SK-N-SH treated with all-trans-retinoic acid at 6 μM for 48 hours (cell line): ENCODE results near the gene CTSC.

ENCODE experiments used
- ATAC-seq: fragments of 200-7000 bp; cut with Tn5 transposase; 3 replicates; pipeline ENCODE4 v1.9.1; 2020; ENCODE audit warnings: mild to moderate bottlenecking, moderate library complexity
- ARNTL ChIP-seq: fragments of 450-650 bp; formaldehyde crosslinking; IDR thresholded peaks from 2 replicates; pipeline ENCODE4 v1.5.0; 2020; ENCODE audit warnings: low read depth, mild to moderate bottlenecking, moderate library complexity, borderline replicate concordance
- BACH2 ChIP-seq: fragments of 250-450 bp; sonication (Bioruptor Pico); IDR thresholded peaks from 2 replicates; pipeline ENCODE4 v1.9.0; 2021; ENCODE audit warnings: mild to moderate bottlenecking, borderline replicate concordance
- CREB5 ChIP-seq: fragments of 250-450 bp; sonication (Bioruptor Pico); IDR thresholded peaks from 2 replicates; pipeline ENCODE4 v1.5.1; 2020; ENCODE audit warnings: low read depth, mild to moderate bottlenecking, moderate library complexity
- CSDC2 ChIP-seq: fragments of 250-450 bp; sonication (Bioruptor Pico); IDR thresholded peaks from 2 replicates; pipeline ENCODE4 v1.5.0; 2020; ENCODE audit warnings: mild to moderate bottlenecking, moderate library complexity
- ESRRG ChIP-seq: fragments of 250-450 bp; sonication (Bioruptor Pico); IDR thresholded peaks from 2 replicates; pipeline ENCODE4 v1.6.1; 2021; ENCODE audit warnings: mild to moderate bottlenecking
- GLIS3 ChIP-seq: fragments of 250-450 bp; sonication (Bioruptor Pico); IDR thresholded peaks from 2 replicates; pipeline ENCODE4 v1.5.0; 2020; ENCODE audit warnings: mild to moderate bottlenecking, moderate library complexity
- ISL1 ChIP-seq: fragments of 250-450 bp; sonication (Bioruptor Pico); IDR thresholded peaks from 2 replicates; pipeline ENCODE4 v2.1.2; 2022; ENCODE audit warnings: mild to moderate bottlenecking, moderate library complexity
- OSR1 ChIP-seq: fragments of 250-450 bp; sonication (Bioruptor Pico); IDR thresholded peaks from 2 replicates; pipeline ENCODE4 v1.8.0; 2022; ENCODE audit warnings: moderate library complexity, mild to moderate bottlenecking, inconsistent platforms
- POU6F1 ChIP-seq: fragments of 250-450 bp; sonication (Bioruptor Pico); IDR thresholded peaks from 2 replicates; pipeline ENCODE4 v1.8.0; 2021; ENCODE audit warnings: low read depth, mild to moderate bottlenecking, moderate library complexity, borderline replicate concordance
- PPARA ChIP-seq: fragments of 250-450 bp; sonication (Bioruptor Pico); IDR thresholded peaks from 2 replicates; pipeline ENCODE4 v1.5.0; 2020; ENCODE audit warnings: mild to moderate bottlenecking, borderline replicate concordance
- RARB ChIP-seq: fragments of 250-450 bp; sonication (Bioruptor Pico); IDR thresholded peaks from 2 replicates; pipeline ENCODE4 v1.8.0; 2021; ENCODE audit warnings: mild to moderate bottlenecking, moderate library complexity
- SNAI2 ChIP-seq: fragments of 250-450 bp; sonication (Bioruptor Pico); IDR thresholded peaks from 2 replicates; pipeline ENCODE4 v1.5.0; 2020; ENCODE audit warnings: mild to moderate bottlenecking, moderate library complexity
- TOX ChIP-seq: fragments of 250-450 bp; sonication (Bioruptor Pico); IDR thresholded peaks from 2 replicates; pipeline ENCODE4 v1.8.0; 2021; ENCODE audit warnings: mild to moderate bottlenecking, moderate library complexity, borderline replicate concordance
- ZC3H10 ChIP-seq: fragments of 250-450 bp; sonication (Bioruptor Pico); IDR thresholded peaks from 2 replicates; pipeline ENCODE4 v1.5.1; 2021; ENCODE audit warnings: mild to moderate bottlenecking, moderate library complexity
- ZFP3 ChIP-seq: fragments of 250-450 bp; sonication (Bioruptor Pico); IDR thresholded peaks from 2 replicates; pipeline ENCODE4 v1.5.0; 2020; ENCODE audit warnings: mild to moderate bottlenecking, moderate library complexity
- ZFP30 ChIP-seq: fragments of 450-650 bp; formaldehyde crosslinking; IDR thresholded peaks from 2 replicates; pipeline ENCODE4 v1.5.0; 2022; ENCODE audit warnings: mild to moderate bottlenecking, moderate library complexity
- ZNF565 ChIP-seq: fragments of 450-650 bp; formaldehyde crosslinking; conservative IDR thresholded peaks from 2 replicates; pipeline ENCODE4 v1.5.0; 2020; ENCODE audit warnings: low read depth, mild to moderate bottlenecking, moderate library complexity
- ZNF70 ChIP-seq: fragments of 450-650 bp; formaldehyde crosslinking; IDR thresholded peaks from 2 replicates; pipeline ENCODE4 v1.5.0; 2020; ENCODE audit warnings: mild to moderate bottlenecking, moderate library complexity
- ZNF8 ChIP-seq: fragments of 450-650 bp; formaldehyde crosslinking; IDR thresholded peaks from 2 replicates; pipeline ENCODE4 v1.5.0; 2020; ENCODE audit warnings: mild to moderate bottlenecking, moderate library complexity
- TF ChIP-seq, protein P1 (sequence below): fragments of 250-450 bp; sonication (Bioruptor Pico); IDR thresholded peaks from 2 replicates; pipeline ENCODE4 v1.5.1; 2021; ENCODE audit warnings: mild to moderate bottlenecking, moderate library complexity
- TF ChIP-seq, protein P2 (sequence below): fragments of 250-450 bp; sonication (Bioruptor Pico); IDR thresholded peaks from 2 replicates; pipeline ENCODE4 v1.5.0; 2020; ENCODE audit warnings: mild to moderate bottlenecking, moderate library complexity
- TF ChIP-seq, protein P3 (sequence below): fragments of 250-450 bp; sonication (Bioruptor Pico); IDR thresholded peaks from 2 replicates; pipeline ENCODE4 v1.8.0; 2020; ENCODE audit warnings: mild to moderate bottlenecking, moderate library complexity, borderline replicate concordance

Gene CTSC

DNA sequence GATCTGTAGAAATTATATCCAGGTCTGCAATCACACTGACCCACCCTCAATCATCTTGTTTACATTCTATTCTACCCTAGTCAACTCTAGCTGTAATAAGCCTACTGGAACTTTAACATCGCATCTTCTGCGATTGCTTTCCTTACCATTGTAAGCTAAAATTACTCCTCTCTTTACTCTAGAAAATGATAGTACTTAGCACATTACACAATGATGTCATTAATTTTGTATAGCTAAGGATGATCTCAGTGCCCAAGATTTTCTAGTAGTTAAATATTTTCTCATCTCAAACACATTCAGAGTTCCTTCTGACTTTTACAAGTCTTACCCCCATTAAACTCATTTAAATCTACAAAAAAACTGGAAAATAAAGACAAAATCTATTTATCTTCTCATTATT is 39.6 kb upstream of the CTSC start:
- ATAC-seq: no peak
- no peak for TF ChIP-seq SNAI2 (CRISPR knock-in tag)
- no peak for TF ChIP-seq ARNTL (CRISPR knock-in tag)
- TF ChIP-seq TOX: no peak
- no peak for TF ChIP-seq ZC3H10 (CRISPR knock-in tag)
- TF ChIP-seq, protein P1, sequence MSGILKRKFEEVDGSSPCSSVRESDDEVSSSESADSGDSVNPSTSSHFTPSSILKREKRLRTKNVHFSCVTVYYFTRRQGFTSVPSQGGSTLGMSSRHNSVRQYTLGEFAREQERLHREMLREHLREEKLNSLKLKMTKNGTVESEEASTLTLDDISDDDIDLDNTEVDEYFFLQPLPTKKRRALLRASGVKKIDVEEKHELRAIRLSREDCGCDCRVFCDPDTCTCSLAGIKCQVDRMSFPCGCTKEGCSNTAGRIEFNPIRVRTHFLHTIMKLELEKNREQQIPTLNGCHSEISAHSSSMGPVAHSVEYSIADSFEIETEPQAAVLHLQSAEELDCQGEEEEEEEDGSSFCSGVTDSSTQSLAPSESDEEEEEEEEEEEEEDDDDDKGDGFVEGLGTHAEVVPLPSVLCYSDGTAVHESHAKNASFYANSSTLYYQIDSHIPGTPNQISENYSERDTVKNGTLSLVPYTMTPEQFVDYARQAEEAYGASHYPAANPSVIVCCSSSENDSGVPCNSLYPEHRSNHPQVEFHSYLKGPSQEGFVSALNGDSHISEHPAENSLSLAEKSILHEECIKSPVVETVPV (CRISPR knock-in tag): no peak
- TF ChIP-seq ESRRG: no peak
- TF ChIP-seq RARB (CRISPR knock-in tag): no peak
- no peak for TF ChIP-seq PPARA
- TF ChIP-seq POU6F1 (CRISPR knock-in tag): no peak
- TF ChIP-seq ZFP3 (CRISPR knock-in tag): no peak

- TF ChIP-seq POU6F1 (CRISPR knock-in tag) (no peak), ZNF70 (no peak), ZNF565 (CRISPR knock-in tag) (no peak), CSDC2 (CRISPR knock-in tag) (no peak), OSR1 (CRISPR knock-in tag) (no peak), ZFP30 (CRISPR knock-in tag) (no peak), CREB5 (no peak), ZC3H10 (CRISPR knock-in tag) (no peak), TOX (no peak), PPARA (no peak), RARB (CRISPR knock-in tag) (no peak), ZNF8 (CRISPR knock-in tag) (no peak), ZFP3 (CRISPR knock-in tag) (no peak), SNAI2 (CRISPR knock-in tag) (no peak), ESRRG (no peak)
- TF ChIP-seq, protein P1 (CRISPR knock-in tag): no peak
- TF ChIP-seq, protein P2, sequence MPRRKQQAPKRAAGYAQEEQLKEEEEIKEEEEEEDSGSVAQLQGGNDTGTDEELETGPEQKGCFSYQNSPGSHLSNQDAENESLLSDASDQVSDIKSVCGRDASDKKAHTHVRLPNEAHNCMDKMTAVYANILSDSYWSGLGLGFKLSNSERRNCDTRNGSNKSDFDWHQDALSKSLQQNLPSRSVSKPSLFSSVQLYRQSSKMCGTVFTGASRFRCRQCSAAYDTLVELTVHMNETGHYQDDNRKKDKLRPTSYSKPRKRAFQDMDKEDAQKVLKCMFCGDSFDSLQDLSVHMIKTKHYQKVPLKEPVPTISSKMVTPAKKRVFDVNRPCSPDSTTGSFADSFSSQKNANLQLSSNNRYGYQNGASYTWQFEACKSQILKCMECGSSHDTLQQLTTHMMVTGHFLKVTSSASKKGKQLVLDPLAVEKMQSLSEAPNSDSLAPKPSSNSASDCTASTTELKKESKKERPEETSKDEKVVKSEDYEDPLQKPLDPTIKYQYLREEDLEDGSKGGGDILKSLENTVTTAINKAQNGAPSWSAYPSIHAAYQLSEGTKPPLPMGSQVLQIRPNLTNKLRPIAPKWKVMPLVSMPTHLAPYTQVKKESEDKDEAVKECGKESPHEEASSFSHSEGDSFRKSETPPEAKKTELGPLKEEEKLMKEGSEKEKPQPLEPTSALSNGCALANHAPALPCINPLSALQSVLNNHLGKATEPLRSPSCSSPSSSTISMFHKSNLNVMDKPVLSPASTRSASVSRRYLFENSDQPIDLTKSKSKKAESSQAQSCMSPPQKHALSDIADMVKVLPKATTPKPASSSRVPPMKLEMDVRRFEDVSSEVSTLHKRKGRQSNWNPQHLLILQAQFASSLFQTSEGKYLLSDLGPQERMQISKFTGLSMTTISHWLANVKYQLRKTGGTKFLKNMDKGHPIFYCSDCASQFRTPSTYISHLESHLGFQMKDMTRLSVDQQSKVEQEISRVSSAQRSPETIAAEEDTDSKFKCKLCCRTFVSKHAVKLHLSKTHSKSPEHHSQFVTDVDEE (CRISPR knock-in tag): no peak
- ATAC-seq: no peak
Observed at GRCh38 chr11:88375927-88376470, 38.5 kb upstream of the CTSC start.

DNA sequence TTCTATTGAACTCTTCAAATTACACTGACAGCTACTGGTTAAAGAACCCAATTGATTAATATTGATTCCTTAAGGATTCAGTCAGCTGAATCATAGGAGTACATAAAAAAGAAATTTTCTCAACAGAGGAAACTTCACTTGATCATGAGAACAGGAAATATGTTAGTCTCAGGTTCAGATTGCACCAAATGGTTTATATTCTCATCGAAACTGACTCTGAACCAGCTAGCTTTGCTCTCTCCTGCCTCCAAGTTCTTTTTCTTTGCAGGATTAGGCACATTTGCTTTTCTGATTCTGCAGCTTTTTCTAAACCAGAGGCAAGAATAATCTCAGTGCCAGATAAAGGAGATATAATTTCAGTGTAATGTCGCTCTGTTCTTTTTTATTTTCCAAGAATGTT is 33.2 kb upstream of the CTSC start:
- ATAC-seq: no peak
- TF ChIP-seq, protein P3, sequence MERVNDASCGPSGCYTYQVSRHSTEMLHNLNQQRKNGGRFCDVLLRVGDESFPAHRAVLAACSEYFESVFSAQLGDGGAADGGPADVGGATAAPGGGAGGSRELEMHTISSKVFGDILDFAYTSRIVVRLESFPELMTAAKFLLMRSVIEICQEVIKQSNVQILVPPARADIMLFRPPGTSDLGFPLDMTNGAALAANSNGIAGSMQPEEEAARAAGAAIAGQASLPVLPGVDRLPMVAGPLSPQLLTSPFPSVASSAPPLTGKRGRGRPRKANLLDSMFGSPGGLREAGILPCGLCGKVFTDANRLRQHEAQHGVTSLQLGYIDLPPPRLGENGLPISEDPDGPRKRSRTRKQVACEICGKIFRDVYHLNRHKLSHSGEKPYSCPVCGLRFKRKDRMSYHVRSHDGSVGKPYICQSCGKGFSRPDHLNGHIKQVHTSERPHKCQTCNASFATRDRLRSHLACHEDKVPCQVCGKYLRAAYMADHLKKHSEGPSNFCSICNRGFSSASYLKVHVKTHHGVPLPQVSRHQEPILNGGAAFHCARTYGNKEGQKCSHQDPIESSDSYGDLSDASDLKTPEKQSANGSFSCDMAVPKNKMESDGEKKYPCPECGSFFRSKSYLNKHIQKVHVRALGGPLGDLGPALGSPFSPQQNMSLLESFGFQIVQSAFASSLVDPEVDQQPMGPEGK: no peak
- TF ChIP-seq ZNF8 (CRISPR knock-in tag): no peak
- TF ChIP-seq TOX: no peak
- no peak for TF ChIP-seq ZC3H10 (CRISPR knock-in tag)
- no peak for TF ChIP-seq ZNF70
- TF ChIP-seq BACH2: no peak
- TF ChIP-seq ESRRG: no peak
- no peak for TF ChIP-seq CREB5
- no peak for TF ChIP-seq CSDC2 (CRISPR knock-in tag)
- TF ChIP-seq GLIS3: no peak
- TF ChIP-seq OSR1 (CRISPR knock-in tag): no peak
- TF ChIP-seq SNAI2 (CRISPR knock-in tag): no peak
- no peak for TF ChIP-seq ZFP30 (CRISPR knock-in tag)
- TF ChIP-seq ISL1 (CRISPR knock-in tag): no peak
- TF ChIP-seq ZNF565 (CRISPR knock-in tag): no peak
- no peak for TF ChIP-seq ARNTL (CRISPR knock-in tag)
